Stimulated activated CD4-positive, alpha-beta T cell treated with anti-CD3 and anti-CD28 coated beads, Interleukin-1b, Interleukin-23, amount 100 ng/mL, for 48 hours (primary cell): ENCODE measurements around the gene PBX4.

Experiments
- DNase-seq: peaks from one replicate; pipeline ENCODE4 v3.0.0-alpha.2; 2020

PBX4 gene

GRCh38 chr19:19523177-19523576, 95.3 kb downstream of the PBX4 start:
- no peak for DNase-seq

DNA sequence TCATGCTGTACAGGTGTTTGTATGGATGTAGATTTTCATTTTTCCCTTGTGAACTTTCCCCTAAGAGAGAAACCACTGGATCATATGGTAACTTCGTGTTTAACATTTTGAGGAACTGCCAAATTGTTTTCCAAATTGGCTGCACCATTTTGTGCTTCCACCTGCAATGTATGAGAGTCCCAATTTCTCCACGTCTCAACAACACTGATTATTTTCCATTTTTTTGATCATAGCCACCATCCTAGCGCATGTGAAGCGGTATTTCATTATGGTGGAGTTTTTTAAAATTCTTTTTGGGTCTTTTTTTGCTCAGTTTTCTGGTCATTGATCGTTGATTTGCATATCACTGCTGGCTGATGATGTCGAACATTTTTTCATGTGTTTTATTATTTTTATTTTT, 97.5 kb downstream of the PBX4 start:
- DNase-seq, result no peak

DNA sequence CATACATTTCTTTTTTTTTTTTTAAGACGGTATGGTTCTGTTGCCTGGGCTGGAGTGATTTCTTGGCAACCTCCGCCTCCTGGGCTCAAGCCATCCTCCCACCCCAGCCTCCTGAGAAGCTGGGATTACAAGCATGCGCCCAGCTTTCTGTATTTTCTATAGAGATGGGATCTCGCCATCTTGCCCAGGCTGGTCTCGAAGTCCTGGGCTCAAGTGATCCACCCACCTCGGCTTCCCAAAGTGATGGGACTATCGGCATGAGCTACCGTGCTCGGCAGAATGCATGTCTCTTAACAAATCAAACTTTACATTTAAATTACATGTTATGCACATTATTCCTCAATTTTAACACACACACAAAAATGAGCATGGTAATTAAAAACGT, 101.3 kb downstream of the PBX4 start:
- no peak for DNase-seq

- peak; percentile 92 for DNase-seq
Measured at GRCh38 chr19:19515642-19516519, 102.6 kb downstream of the PBX4 start, which contains the start of gene NDUFA13. NDUFA13 (plus strand) TSS chr19:19516225; CDS start chr19:19516239, 14 bp downstream.

- no peak for DNase-seq
Measured at GRCh38 chr19:19514881-19515641, 103.4 kb downstream of the PBX4 start, which contains the start of gene TSSK6. TSSK6 (minus strand) TSS chr19:19515548; CDS start chr19:19515427, 121 bp downstream.

- no peak for DNase-seq
Measured at GRCh38 chr19:19514215-19514657, 104.3 kb downstream of the PBX4 start.

DNA sequence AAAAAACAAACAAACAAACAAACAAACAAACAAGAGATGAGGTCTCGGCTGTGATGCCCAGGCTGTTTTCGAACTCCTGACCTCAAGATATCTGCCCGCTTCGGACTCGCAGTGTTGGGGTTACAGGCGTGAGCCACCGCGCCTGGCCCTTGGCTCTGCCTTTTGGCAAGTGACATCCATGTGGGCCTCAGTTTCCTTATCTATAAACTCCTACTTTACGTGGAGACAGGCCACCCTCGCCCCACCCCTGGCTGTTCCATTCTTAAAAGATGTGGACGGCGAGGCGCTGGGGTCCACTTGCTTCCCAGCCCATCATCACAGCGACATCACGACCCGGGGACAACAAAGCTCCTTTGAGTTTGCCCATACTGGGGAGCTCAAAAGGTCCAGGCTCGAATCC, 104.8 kb downstream of the PBX4 start:
- no peak for DNase-seq
